Skin of body (tissue), 2 donors: ENCODE results near the gene CCL20. TPM values are rescaled to one million over a fixed set of nuclear protein-coding genes. Genes with fewer than 3 reads are reported as not detected.

ENCODE experiments used
- small RNA-seq: library from RNA; depleted of rRNA; stranded (forward); fragments of <200 nt; gene quantifications from one replicate; pipeline ENCODE3, GENCODE V24; 2014; ENCODE audit warnings: low replicate concordance
- total RNA-seq: library from RNA; depleted of rRNA; stranded (reverse); fragments of >200 nt; gene quantifications from one replicate; pipeline ENCODE4 v1.2.3, GENCODE V29; 2014

The CCL20 gene
- total RNA-seq, 1 donor from 2014 or later, result 33.2 TPM

Small RNA genes within 50 kb of the gene (small RNA-seq; reads per million reads assigned to genes)
- not detected for gene SNRPGP8

Other genes starting within 250 kb of the CCL20 start
- gene SCYGR2, start 214.9 kb upstream of the CCL20 start, total RNA-seq, result not detected
- not detected for gene SCYGR3, start 199.0 kb upstream of the CCL20 start, total RNA-seq
- 0.89 TPM for gene SCYGR4, start 196.3 kb upstream of the CCL20 start, total RNA-seq
- not detected for gene SCYGR5, start 147.0 kb upstream of the CCL20 start, total RNA-seq
- 18.3 TPM for gene SLC19A3, start 95.8 kb upstream of the CCL20 start, total RNA-seq
- gene SCYGR6, start 89.1 kb upstream of the CCL20 start, total RNA-seq, result 2.4 TPM
- not detected for gene SCYGR7, start 85.5 kb upstream of the CCL20 start, total RNA-seq
- 3.6 TPM for gene SCYGR8, start 67.9 kb upstream of the CCL20 start, total RNA-seq
- gene DAW1, start 57.8 kb downstream of the CCL20 start, total RNA-seq, result not detected